22Rv1 (cell line): Measurements from ENCODE around the gene MAD2L2.

Experiments
- H3K27ac ChIP-seq: fragments of 450-650 bp; 2 replicates; pipeline ENCODE4 v1.5.1; 2017
- ZFX ChIP-seq: fragments of 450-650 bp; IDR thresholded peaks from 2 replicates; pipeline ENCODE4 v1.6.1; 2017; ENCODE audit warnings: antibody characterized with exemption, borderline replicate concordance
- TF ChIP-seq, protein P1 (sequence below): fragments of 450-650 bp; IDR thresholded peaks from 2 replicates; pipeline ENCODE4 v1.5.1; 2017; ENCODE audit warnings: mild to moderate bottlenecking

MAD2L2 gene

GRCh38 chr1:11690397-11691301 is 9.7 kb upstream of the MAD2L2 start:
- H3K27ac ChIP-seq: peak overlapping the region; percentile 41

DNA sequence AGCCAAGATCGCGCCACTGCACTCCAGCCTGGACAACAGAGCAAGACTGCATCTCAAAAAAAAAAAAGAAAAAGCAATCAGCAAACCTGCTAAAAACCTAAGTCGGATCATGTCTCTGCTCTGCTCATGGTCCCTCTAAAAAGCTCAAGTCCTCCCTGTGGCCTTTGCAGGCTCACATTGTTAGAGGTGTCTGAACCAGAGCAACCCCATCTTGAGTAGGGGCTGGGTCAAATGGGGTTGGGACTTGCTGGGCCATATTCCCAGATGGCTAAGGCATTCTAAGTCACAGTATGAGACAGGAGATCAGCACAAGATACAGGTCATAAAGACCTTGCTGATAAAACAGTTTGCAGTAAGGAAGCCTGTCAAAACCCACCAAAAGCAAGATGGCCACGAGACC is 7.6 kb upstream of the MAD2L2 start:
- H3K27ac ChIP-seq: no peak overlapping the region
- TF ChIP-seq, protein P1, sequence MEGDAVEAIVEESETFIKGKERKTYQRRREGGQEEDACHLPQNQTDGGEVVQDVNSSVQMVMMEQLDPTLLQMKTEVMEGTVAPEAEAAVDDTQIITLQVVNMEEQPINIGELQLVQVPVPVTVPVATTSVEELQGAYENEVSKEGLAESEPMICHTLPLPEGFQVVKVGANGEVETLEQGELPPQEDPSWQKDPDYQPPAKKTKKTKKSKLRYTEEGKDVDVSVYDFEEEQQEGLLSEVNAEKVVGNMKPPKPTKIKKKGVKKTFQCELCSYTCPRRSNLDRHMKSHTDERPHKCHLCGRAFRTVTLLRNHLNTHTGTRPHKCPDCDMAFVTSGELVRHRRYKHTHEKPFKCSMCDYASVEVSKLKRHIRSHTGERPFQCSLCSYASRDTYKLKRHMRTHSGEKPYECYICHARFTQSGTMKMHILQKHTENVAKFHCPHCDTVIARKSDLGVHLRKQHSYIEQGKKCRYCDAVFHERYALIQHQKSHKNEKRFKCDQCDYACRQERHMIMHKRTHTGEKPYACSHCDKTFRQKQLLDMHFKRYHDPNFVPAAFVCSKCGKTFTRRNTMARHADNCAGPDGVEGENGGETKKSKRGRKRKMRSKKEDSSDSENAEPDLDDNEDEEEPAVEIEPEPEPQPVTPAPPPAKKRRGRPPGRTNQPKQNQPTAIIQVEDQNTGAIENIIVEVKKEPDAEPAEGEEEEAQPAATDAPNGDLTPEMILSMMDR: no peak
- TF ChIP-seq ZFX: no peak

More at GRCh38 chr1:11690397-11691301, 9.7 kb upstream of the MAD2L2 start:
- no peak for TF ChIP-seq ZFX
- TF ChIP-seq, protein P1: peak; percentile 32

DNA sequence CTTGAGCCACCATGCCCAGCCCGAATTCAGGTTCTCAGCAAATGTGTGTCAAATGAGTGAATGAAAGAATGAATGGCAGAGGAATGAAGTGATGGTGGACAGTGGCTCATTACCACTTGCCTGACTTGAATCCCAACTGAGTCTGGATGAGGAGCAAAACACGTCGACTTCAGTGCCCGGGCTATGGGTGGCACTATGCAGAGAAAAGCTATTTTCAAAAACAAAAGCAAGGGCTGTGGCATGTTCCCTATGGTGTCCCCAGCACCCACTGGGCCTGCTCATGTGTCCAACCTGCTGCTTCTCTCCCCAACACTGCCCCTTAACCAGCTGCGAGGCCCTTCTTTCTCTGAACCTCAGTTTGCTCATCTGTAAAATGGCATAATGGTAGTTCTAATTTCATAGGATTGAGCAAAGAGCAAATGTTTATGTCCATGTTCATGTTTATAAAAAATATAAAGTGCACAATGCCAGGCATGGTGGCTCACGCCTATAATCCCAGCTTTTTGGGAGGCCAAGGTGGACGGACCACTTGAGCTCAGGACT is 4.3 kb upstream of the MAD2L2 start:
- H3K27ac ChIP-seq: no peak overlapping the region
- TF ChIP-seq, protein P1: no peak; the same call in 1 of the 2 replicates
- TF ChIP-seq ZFX: no peak

DNA sequence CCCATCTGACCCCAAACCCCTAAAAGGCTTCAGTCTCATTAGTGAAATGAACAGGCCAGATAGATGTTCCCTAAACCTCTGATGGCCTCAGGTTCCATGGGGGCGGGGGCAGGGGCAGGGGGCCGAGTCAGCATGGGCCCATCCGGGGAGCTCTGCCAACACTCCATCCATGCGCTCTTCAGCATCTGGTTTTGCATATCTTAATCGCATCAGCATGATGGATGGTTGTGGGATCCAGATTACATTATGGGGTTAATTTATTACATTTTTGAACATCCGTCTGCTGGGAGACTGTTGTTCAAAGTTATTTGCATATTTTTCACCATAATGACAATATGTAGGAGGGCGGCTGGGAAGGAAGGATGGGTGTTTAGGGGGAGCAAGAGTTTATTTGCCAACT is 3.1 kb upstream of the MAD2L2 start:
- TF ChIP-seq, protein P1: no peak
- no peak for TF ChIP-seq ZFX
- H3K27ac ChIP-seq: no peak overlapping the region

- no peak for TF ChIP-seq ZFX
- H3K27ac ChIP-seq: no peak overlapping the region; the same call in 1 of the 2 replicates
These were observed 1.9 kb upstream of the MAD2L2 start for GRCh38 chr1:11682799-11683198.

DNA sequence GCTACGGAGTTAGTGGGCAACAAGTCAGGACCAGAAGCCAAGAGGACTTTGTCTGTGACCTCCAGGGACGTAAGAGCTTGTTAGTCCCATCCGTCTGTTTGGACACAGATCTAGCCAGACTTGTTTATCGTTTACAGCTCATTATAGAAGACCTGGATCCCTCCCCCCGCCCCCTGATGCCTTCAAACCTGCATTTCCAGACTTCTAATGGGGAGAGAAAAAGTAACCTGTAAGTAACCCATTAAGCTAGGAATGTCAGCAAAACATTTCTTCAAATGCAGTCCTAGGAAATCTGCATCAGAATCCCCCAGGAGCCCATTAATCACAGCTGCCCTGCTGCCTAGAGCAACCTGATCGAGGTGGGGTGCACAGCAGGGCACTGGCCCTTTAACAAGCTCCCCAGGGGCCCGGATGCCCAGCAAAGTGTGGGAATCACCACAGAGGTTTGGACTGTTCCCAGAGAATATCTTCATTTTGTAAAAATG is 1.4 kb upstream of the MAD2L2 start:
- peak overlapping the region; percentile 80 for H3K27ac ChIP-seq
- TF ChIP-seq, protein P1: no peak
- TF ChIP-seq ZFX: no peak

DNA sequence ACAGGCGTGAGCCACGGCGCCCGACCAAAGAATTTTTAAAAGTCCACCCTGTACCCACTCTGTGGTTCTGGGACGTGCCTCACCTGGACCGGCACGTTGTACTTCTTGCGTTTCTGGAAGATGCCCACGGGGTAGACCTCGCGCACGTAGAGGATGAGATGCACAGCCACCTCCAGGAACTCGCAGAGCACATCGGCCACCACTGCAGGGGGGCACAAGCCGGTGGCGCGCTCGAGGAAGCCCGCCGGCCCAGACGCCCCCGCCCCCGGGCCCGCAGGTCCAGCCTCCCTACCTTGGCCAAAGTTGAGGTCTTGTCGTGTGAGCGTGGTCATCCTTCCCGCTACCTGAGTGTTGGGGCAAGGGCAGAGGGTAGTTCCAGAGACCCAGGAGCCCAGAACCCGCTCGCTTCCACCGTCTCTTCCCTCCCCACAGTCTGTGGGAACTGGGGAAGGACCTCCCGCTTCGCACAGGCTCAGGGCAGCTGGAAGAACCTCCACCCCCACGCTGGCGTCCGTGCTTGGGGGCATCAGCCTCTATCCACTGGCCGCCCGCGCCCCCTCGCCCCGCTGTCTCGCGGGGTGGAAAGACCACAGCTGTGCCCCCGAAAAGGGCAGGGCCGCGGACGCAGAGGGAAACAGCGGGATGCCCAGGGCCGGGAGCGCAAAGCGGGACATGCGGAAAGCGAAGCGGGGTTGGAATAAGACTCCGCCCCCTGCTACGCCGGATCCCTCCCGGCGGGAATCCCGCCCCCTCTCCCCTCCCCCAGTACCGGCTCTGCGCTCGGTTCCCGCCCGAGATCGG is 478 bp downstream of the MAD2L2 start:
- TF ChIP-seq, protein P1: no peak
- TF ChIP-seq ZFX: no peak
- H3K27ac ChIP-seq: peak overlapping the region; percentile 80
